Smooth muscle cell (in vitro differentiated cells): Measurements from ENCODE around the gene PPP2R2B. TPM values are rescaled to one million over a fixed set of nuclear protein-coding genes. Genes with fewer than 3 reads are reported as not detected.

Experiments used
- DNase-seq: peaks from one replicate; lab custom pipeline; 2025; ENCODE audit not compliant: unreplicated experiment; lab: John Stamatoyannopoulos, UW
- H2AFZ ChIP-seq: fragments of 200-600 bp; sonication (generic); 2 replicates; pipeline ENCODE4 v1.6.0; 2016; ENCODE audit warnings: antibody characterized with exemption, low read depth, mild to moderate bottlenecking
- H3F3A ChIP-seq: fragments of 200-600 bp; sonication (generic); 2 replicates; pipeline ENCODE4 v1.6.0; 2017; ENCODE audit warnings: antibody characterized with exemption, low read depth
- H3K27ac ChIP-seq: fragments of 200-600 bp; sonication (generic); 2 replicates; pipeline ENCODE4 v1.5.1; 2016; ENCODE audit warnings: low read depth, mild to moderate bottlenecking
- H3K27me3 ChIP-seq: fragments of 200-600 bp; sonication (generic); 2 replicates; pipeline ENCODE4 v1.6.1; 2016; ENCODE audit warnings: low read depth, mild to moderate bottlenecking
- H3K36me3 ChIP-seq: fragments of 200-600 bp; sonication (generic); 2 replicates; pipeline ENCODE4 v1.5.1; 2016; ENCODE audit warnings: low read depth
- H3K4me1 ChIP-seq: fragments of 200-600 bp; sonication (generic); 2 replicates; pipeline ENCODE4 v1.5.1; 2016; ENCODE audit warnings: low read depth
- H3K4me2 ChIP-seq: fragments of 200-600 bp; sonication (generic); 2 replicates; pipeline ENCODE4 v1.6.0; 2016; ENCODE audit warnings: mild to moderate bottlenecking
- H3K4me3 ChIP-seq: fragments of 200-600 bp; sonication (generic); 2 replicates; pipeline ENCODE4 v1.5.1; 2016; ENCODE audit warnings: mild to moderate bottlenecking
- H3K79me2 ChIP-seq: fragments of 200-600 bp; sonication (generic); 2 replicates; pipeline ENCODE4 v1.6.0; 2016; ENCODE audit warnings: low read depth, mild to moderate bottlenecking
- H3K9ac ChIP-seq: fragments of 200-600 bp; sonication (generic); 2 replicates; pipeline ENCODE4 v1.6.0; 2016; ENCODE audit warnings: low read depth
- H3K9me3 ChIP-seq: fragments of 200-600 bp; sonication (generic); replicated peaks from 2 replicates; pipeline ENCODE4 v1.5.1; 2016; ENCODE audit warnings: low read depth
- H4K20me1 ChIP-seq: fragments of 200-600 bp; sonication (generic); 2 replicates; pipeline ENCODE4 v1.6.0; 2016; ENCODE audit warnings: low read depth
- CTCF ChIP-seq: fragments of 200-600 bp; sonication (generic); IDR thresholded peaks from 2 replicates; pipeline ENCODE4 v1.5.1; 2017; ENCODE audit warnings: borderline replicate concordance, mild to moderate bottlenecking, antibody characterized with exemption; ENCODE audit not compliant: insufficient read depth, poor library complexity, severe bottlenecking
- WGBS: methylation state at CpG from one replicate; pipeline ENCODE4 v1.1.7; 2016; ENCODE audit warnings: low lambda C conversion rate; 5-methylcytosine and 5-hydroxymethylcytosine counted together
- polyA plus RNA-seq: library from polyadenylated mRNA; unstranded; fragments of >200 nt; fragmentation: Nextera tagmentation; extraction: Ambion mirVana; gene quantifications from 2 replicates; pipeline ENCODE4 v1.2.1, GENCODE V29; 2016
- total RNA-seq: library from RNA; depleted of rRNA; stranded (reverse); fragments of >200 nt; gene quantifications from 2 replicates; pipeline ENCODE4 v1.2.3, GENCODE V29; 2014

PPP2R2B gene
- total and polyA plus RNA-seq, 2 experiments from 2014 or later = 0.89 to 2.2 TPM

GRCh38 chr5:146781157-146781556 is 97.4 kb downstream of the PPP2R2B start:
- Histone ChIP-seq H3K9me3 (no peaks in the 10 kb centered on the region), H3F3A (no peaks in the 10 kb centered on the region), H3K27ac (no peak overlapping the region), H3K36me3 (no peaks in the 10 kb centered on the region), H4K20me1 (no peaks in the 10 kb centered on the region), H3K79me2 (no peaks in the 10 kb centered on the region), H3K9ac (no peak overlapping the region), H3K4me1 (peaks cover 3% of the 10 kb centered on the region), H3K4me2 (no peak overlapping the region), H2AFZ (no peak overlapping the region), H3K27me3 (no peaks in the 10 kb centered on the region), H3K4me3 (no peak overlapping the region)
- 98% methylated on average over 2 of the region's 2 CpGs for WGBS
- DNase-seq = no peak
- TF ChIP-seq CTCF = no peak

- no peaks in the 10 kb centered on the region for H4K20me1 ChIP-seq
- H3F3A ChIP-seq = no peaks in the 10 kb centered on the region
- H3K36me3 ChIP-seq = no peaks in the 10 kb centered on the region
- H3K4me1 ChIP-seq = peaks cover 3% of the 10 kb centered on the region
- H3K9me3 ChIP-seq = no peaks in the 10 kb centered on the region
- H3K27me3 ChIP-seq = no peaks in the 10 kb centered on the region
- no peak overlapping the region for H3K4me3 ChIP-seq
- no peak overlapping the region for H2AFZ ChIP-seq
- no peak overlapping the region for H3K4me2 ChIP-seq
- no peak overlapping the region for H3K27ac ChIP-seq
- 38% methylated on average over 10 of the region's 10 CpGs for WGBS
- DNase-seq = no peak
- no peaks in the 10 kb centered on the region for H3K79me2 ChIP-seq
- no peak for TF ChIP-seq CTCF
- no peak overlapping the region for H3K9ac ChIP-seq
Measured at GRCh38 chr5:146779211-146779869, 99.2 kb downstream of the PPP2R2B start.

- 30% methylated on average over 3 of the region's 3 CpGs for WGBS
- Histone ChIP-seq H3F3A (no peaks in the 10 kb centered on the region), H3K4me3 (no peak overlapping the region), H3K36me3 (no peaks in the 10 kb centered on the region), H3K27me3 (no peaks in the 10 kb centered on the region), H3K4me1 (peaks cover 3% of the 10 kb centered on the region), H3K9me3 (no peaks in the 10 kb centered on the region), H3K79me2 (no peaks in the 10 kb centered on the region), H4K20me1 (no peaks in the 10 kb centered on the region), H3K4me2 (no peak overlapping the region), H3K9ac (no peak overlapping the region), H2AFZ (no peak overlapping the region), H3K27ac (no peak overlapping the region)
- no peak for TF ChIP-seq CTCF
- DNase-seq = no peak
Measured at GRCh38 chr5:146778795-146779194, 99.8 kb downstream of the PPP2R2B start.

GRCh38 chr5:146778261-146778660 is 100.3 kb downstream of the PPP2R2B start:
- no peak overlapping the region for H3K27ac ChIP-seq
- no peak for TF ChIP-seq CTCF
- peaks cover 9% of the 10 kb centered on the region for H3K4me1 ChIP-seq
- H3K4me3 ChIP-seq = no peak overlapping the region
- no peaks in the 10 kb centered on the region for H3K36me3 ChIP-seq
- no peak for DNase-seq
- H3K9me3 ChIP-seq = no peaks in the 10 kb centered on the region
- H3F3A ChIP-seq = peaks cover 3% of the 10 kb centered on the region
- no peaks in the 10 kb centered on the region for H4K20me1 ChIP-seq
- no peak overlapping the region for H3K9ac ChIP-seq
- H3K4me2 ChIP-seq = no peak overlapping the region
- H3K79me2 ChIP-seq = no peaks in the 10 kb centered on the region
- H2AFZ ChIP-seq = no peak overlapping the region
- no peaks in the 10 kb centered on the region for H3K27me3 ChIP-seq
